Ishikawa (cell line): ENCODE data around the gene SF3A1.

ENCODE experiments used
- CEBPB ChIP-seq: IDR thresholded peaks from 2 replicates; pipeline ENCODE4 v1.6.1; 2012
- CREB1 ChIP-seq: IDR thresholded peaks from 2 replicates; pipeline ENCODE4 v1.6.1; 2012; ENCODE audit warnings: low read depth
- EP300 ChIP-seq: IDR thresholded peaks from 2 replicates; pipeline ENCODE4 v1.6.1; 2012; ENCODE audit warnings: borderline replicate concordance
- MAX ChIP-seq: IDR thresholded peaks from 2 replicates; pipeline ENCODE4 v1.6.1; 2012
- RAD21 ChIP-seq: IDR thresholded peaks from 2 replicates; pipeline ENCODE4 v1.6.1; 2012; ENCODE audit warnings: low read depth
- TCF12 ChIP-seq: IDR thresholded peaks from 2 replicates; pipeline ENCODE4 v1.6.1; 2012; ENCODE audit warnings: low read depth
- TEAD4 ChIP-seq: IDR thresholded peaks from 2 replicates; pipeline ENCODE4 v1.6.1; 2012
- USF1 ChIP-seq: IDR thresholded peaks from 2 replicates; pipeline ENCODE4 v1.6.1; 2012
- YY1 ChIP-seq: IDR thresholded peaks from 2 replicates; pipeline ENCODE4 v1.6.1; 2012; ENCODE audit warnings: low read depth

GRCh38 chr22:30310881-30311771, 45.6 kb downstream of the SF3A1 start:
- TF ChIP-seq CREB1 (no peak), USF1 (no peak; the same call in 1 of the 2 replicates), MAX (peak; percentile 28; the same call in 1 of the 2 replicates), EP300 (peak; percentile 86), RAD21 (peak; percentile 33; the same call in 1 of the 2 replicates), TCF12 (peak; percentile 84), YY1 (0 out of 2 replicates have a peak, but pooled peaks have one; percentile 50), TEAD4 (peak; percentile 82), CEBPB (peak; percentile 23)
